Amniotic epithelial cell (primary cell): ENCODE data around the gene MYO18A.
"Not testable (repeated sequence)": the region's sequence is repeated elsewhere in the genome, so short reads cannot be mapped to it uniquely, and the experiment has no call there.

Experiments
- DNase-seq: peaks from one replicate; pipeline ENCODE4 v3.0.0-alpha.2; 2010; ENCODE audit warnings: low read depth

The MYO18A gene

DNA sequence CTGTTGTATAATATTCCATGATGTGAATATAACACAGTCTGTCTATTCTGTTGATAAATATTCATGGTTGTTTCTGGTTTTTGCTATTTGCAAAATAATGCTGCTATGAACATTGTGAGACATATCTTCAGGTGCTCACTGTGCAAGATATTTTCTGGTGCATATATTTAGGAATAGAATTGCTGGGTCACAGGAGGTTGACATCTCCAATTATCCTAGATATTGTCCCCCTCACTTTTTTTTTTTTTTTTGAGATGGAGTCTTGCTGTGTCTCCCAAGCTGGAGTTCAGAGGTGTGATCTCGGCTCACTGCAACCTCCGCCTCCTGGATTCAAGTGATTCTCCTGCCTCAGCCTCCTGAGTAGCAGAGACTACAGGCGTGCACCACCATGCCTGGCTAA lies 14.5 kb upstream of the MYO18A start:
- no peak for DNase-seq

DNA sequence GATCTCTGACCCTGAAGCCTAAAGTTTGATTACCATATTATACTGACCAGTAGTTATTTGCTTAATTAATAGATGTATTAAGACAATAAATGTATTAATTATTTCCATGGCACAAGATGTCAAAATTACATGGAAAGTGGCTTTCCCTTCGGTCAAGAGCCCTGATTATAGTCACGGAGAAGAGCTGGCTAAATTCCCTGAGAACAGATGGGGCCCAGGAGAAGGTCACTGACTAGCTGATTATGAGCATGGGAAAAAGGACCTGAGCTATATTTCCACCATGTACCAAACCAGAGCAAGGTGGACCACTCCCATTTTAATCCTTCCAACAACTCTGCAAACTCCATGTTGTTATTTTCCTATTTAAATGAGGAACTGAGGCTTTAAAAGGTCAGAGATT lies 12.9 kb upstream of the MYO18A start:
- no peak for DNase-seq

DNA sequence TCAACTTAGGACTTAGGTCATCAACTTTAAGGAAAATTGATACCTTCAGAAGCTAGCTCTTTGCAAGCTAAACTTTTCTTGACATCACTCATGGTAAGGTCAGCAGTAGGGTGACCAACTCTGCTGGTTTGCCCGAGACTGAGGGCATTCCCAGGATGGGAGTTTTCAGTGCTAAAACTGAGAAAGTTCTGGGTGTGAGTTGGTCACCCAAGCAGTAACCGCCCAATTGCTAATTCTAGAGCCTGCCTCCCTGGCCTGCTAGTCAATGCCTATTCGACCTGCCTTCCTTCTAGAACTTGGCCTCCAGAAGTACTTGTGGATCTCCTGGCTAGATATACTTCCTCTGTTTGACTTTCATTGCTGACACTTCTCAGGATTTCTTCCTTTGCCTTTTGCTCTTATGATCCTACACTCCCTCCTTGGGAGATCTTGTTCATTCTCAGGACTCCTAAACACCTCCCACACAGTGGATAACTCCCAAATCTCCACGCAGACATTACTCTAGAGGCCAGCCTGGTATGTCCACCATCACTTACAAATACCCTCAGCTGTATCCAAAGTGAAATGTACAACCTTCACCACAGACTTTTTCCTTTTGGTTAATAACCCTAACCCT lies 10.5 kb upstream of the MYO18A start:
- DNase-seq: no peak

DNA sequence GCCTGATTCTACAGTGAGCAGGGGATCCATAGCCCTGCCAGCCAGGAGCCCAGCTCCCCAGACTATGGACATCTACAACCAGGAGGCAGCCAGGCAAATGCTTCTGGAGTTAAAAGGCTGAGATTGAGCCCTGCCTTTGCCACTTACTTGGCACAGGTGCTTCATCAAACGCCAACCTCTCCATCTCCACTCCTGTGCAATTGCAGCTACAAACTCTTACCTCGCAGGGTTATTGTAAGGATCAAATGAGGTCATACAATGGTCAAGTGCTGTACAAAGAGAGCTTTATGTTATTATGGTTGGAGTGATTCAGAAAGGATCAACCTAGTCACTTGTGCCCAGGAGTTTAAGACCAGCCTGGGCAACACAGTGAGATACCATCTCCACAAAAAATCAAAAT lies 9.8 kb upstream of the MYO18A start:
- DNase-seq: no peak

DNA sequence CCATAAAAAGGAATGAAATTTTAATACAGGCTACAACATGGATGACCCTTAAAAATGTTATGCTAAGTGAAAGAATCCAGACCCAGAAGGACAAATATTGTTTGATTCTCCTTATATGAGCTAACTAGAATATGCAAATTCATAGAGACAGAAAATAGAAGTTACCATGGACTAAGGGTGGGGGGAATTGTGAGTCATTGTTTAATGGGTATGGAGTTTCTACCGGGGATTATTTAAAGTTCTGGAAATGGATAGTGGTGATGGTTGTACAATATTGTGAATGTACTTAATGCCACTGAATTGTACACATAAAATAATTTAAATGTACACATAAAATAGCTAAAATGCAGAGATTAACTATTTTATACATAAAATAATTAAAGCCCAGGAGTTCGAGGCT lies 9.2 kb upstream of the MYO18A start:
- no peak for DNase-seq

DNA sequence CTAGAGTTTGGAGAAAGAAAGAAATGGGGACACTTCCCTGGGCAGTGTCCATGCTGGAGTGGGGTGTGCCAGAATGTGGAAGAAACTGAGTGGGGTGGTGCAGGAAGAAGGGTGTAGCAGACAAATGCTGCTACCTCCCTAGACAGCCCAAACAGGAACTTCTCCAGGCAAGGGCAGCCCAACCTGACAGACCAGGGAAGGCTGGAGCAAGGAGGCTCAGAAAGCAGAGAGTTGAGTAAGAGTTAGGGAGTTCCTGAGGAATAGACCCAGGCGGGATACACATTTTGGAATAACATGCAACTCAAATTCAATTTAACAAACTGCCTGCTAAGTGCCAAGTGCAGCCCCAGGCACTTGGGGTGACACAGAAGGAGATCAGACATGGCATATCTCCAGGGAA lies 1.0 kb upstream of the MYO18A start:
- DNase-seq: no peak

DNA sequence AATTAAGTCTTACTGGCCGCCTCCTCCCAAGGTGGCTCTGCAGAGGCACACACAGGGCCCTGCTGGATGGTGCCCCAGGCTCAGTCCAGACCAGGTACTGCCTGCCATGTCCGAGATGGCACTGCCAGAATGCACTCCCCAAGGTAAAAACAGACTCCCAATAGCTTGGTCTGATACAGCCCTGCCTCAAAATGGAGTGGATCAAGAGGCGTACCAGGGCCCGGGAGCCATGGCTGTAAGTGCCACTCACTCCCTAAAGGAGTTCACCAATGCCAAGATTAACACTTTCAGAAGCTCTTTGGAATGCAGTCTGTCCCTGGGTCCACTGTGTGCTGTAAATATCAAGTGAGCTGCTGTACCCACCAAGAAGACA lies 576 bp upstream of the MYO18A start:
- no peak for DNase-seq

DNA sequence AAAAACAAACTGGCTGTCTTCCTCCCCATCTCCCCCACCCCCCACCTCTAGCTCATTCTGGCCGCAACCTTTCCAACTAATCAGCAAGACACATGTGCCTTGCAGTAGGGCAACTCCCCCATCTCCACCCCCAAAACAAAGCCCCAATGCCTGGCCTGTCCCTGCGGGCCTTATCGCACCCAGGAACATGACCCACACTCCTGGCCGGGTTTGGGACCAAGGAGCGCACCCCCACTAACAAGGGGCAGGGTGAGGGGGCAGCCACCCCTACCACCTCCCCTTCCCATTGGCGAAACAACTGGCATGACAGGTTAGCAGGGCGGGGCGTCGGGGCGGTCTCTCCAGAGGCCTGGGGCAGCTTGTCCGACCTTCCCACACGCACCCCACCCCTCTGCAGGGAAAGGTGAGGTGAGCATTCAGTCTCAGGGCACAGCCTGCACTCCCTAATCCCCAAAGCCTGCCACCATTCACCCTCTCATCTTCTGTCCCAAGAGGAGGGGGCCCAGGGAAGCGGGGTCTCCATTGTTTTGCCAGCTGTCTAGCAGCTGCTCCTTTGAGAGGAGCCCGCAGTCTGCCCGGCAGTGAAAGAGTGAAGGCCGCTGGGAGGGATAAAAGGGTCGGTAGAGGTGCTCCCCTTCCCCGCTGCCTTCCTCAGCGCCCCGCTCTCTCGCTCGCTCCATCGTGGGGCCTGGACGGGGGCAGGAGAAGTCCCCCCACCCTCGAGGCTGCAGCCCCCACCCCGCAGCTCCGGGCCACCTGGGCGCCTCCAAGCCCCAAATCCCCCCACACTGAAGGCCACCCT lies 765 bp downstream of the MYO18A start:
- DNase-seq: no peak

DNA sequence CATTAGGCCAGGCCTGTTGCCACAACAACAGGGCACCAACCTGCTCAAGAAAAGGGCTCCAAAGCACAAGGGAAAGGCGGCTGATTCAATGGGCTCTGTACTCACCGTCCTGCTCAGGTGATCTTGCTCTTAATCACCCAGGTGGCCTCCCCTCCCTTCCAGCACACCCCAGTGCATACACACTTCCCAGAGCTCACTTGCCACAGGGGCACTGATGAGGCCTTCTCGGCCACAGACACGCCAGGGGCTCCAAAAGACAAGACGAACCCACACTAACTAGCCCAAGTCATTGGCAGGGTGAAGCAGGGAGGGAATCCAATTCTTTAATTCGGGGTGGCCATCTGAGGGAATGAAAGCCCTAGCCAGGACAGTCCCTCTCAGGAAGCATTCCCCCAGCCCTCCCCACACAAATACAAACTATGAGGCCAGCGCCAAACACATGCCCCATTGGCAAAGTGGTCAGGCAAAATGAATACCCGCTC lies 1.4 kb downstream of the MYO18A start:
- no peak for DNase-seq

DNA sequence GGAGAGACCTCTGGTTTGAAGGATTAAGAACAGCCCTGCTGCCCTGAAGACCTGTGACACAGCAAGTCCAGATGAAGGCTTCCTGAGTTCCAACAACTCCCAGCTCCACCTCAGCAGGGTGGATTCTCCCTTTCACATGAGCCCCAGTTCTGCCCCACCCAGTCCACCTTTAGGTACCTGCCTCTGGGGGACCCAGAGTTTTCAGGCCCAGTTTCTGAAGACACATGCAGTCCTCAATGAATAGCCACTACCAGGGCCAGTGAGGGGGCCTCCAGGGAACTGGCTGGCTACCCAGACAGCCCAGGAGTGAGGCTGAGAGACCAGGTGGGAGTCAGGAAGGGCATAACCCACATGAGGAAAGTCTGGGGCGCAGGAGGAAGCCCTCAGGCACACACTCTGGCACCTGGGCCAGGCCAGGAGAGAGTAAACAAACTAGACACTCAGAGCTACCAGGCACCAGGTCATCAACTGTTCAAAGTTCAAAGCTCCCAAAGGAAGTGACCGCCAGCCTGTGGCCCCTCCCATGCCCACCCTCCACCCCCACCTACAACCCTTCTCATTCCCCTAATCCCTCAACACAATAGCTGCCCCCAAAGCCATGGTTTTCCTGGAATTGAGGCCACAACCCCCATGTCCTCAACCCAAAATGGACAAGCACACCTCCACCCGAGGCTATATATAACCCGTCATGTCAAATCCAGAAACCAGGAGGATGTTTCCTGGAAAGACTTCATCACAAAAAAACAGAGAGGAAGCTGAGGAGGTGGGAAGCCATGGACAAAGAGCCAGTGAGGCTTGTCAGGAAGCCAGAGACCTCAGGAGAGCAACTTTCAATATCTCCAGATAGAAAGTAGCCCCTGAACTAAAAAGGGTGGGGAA lies 2.1 kb downstream of the MYO18A start:
- no peak for DNase-seq

DNA sequence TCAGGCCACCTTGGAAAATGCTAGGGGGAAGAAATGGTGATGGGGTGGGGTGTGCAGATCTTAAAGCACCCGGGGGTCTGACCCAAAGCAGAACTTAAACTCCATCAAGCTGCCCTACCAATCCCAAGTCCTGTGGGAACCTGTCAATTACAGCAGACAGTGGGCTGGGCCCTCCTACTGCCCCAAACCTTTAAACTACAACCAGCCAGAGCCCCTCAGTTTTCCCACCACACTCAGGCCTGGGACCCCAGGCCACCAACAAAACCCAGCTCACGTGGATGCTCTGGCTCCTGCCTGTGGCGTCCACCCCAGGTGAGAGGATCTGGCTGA lies 2.7 kb downstream of the MYO18A start:
- DNase-seq: no peak

DNA sequence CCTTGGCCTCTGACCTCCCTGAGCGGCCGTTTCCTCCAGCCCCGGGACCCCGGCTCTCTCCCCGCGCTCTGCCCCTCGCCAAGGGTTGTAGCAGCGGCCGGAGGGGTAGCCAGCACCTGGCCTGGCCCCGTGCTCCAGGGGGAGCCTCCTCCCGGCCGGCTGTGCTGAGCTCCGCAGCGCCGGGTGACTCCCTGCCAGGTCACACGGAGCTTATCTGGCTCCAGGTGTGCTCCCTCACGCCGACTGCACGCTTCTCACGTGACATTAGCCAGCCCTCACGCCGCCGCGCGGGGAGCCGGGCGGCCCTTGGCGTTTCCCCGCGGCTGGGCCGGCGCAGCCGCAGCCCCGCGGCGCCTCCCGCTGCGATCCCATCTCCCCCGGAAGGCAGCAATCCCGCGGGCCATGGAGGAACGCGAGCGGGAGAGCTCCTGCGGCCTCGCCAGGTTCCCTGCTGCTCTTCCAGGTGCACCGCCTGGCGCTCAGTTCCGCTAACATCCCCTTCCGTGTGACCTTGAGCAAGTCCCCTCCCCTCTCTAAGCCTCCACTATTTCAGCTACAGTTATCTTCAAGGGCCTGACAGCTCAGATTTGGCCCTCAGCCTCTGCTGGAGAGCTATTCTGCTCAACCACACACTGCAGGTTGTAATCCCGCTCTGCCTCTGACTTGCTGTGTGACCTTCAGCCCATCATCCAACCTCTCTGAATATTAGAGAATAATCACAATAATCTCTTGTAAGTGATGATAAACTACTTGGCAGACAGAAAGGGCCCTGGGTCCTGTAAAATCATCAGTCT lies 3.4 kb downstream of the MYO18A start:
- DNase-seq: peak; percentile 63

DNA sequence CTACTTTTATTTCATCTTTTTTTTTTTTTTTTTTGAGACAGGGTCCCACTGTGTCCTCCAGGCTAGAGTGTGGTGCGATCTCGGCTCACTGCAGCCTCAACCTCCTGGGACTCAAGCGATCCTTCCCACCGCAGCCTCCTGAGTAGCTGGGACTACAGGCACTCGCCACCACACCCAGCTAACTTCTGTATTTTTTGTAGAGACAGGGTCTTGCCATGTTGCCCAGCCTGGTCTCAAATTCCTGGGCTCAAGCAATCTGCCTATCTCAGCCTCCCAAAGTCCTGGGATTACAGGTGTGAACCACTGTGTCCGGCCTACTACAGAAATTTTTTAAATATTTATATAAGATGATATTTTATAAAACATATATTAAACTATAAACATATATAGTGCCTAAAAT lies 4.8 kb downstream of the MYO18A start:
- no peak for DNase-seq

DNA sequence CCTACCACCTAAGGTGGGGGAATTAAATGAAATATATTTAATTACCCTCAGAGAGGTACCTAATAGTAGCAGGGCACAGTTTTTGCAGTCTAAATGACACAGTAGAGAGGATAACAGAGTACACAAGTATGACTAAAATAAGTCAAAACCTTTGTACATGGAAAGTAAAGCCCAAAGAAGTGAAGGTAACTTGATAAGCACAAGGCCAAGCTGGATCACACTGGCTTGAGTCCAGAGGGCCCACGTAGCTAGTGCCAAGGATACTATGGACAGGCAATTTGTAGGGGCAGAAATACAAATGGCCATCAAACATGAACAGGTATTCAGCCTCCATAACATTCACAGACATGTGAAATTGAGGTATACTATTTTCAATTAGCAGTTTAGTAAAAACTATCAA lies 7.6 kb downstream of the MYO18A start:
- no peak for DNase-seq

DNA sequence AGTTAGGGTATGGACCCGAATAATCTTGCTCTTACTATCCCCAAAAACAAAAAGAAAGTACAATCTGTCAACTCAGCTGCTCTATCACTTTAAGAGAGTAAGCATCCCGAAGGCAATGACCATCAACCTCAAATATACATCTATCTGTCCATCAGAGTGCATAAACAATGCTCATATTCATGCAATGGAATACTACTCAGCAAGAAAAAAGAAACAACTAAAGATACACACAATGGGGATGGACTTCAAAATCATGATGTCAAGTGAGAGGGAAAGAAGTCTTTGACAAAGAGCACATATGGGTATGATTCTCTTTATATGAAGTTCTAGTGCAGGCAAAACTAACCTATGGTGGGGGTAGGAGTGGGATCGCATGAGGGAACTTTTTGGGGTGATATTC lies 9.5 kb downstream of the MYO18A start:
- no peak for DNase-seq

DNA sequence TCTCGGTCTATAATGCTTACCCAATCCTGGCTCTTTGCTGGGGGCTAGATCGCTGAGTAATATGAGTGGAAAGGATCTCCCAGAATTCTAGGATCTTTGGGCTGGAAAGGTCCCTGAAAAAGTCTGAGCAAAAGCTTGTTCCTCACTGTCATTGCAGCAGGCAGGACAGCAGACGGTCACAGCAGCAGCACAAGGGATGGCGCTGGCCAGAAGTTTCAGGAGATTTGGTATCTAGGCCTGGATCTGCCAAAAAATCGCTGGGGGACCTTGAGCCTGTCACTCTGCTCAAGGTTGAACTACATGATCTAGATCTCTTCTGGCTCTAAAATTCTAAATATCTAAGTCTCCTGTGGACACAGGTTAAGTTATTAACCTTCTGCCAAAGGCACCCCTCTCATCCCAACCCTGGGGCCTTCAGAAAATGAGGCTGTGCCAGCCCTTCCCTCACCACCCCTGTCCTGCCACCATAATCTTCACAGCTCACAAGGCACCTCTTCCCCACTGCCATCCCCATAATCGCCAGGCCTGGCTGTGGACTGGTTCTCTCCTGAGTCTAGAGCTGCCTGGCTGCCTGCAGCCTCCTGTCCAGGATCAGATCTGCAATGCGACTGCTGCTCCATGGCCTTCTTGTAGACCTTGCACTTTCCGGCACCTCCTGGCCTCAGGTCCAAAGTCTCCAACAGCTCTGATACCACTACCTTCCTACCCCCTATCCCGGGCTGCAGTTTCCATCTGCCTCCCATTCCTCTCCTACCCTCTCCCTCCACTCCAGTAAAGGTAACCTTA lies 10.2 kb downstream of the MYO18A start:
- no peak for DNase-seq

DNA sequence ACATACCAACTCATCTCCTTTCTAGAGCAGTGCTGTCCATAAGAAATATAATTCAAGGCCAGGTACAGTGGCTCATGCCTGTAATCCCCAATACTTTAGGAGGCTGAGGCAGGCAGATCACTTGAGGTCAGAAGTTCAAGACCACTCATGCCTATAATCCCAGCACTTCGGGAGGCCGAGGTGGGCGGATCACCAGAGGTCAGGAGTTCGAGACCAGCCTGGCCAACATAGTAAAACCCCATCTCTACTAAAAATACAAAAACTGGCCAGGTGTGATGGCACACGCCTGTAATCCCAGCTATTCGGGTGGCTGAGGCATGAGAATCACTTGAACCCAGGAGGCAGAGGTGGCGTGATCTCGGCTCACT lies 11.5 kb downstream of the MYO18A start:
- not testable (repeated sequence) for DNase-seq

DNA sequence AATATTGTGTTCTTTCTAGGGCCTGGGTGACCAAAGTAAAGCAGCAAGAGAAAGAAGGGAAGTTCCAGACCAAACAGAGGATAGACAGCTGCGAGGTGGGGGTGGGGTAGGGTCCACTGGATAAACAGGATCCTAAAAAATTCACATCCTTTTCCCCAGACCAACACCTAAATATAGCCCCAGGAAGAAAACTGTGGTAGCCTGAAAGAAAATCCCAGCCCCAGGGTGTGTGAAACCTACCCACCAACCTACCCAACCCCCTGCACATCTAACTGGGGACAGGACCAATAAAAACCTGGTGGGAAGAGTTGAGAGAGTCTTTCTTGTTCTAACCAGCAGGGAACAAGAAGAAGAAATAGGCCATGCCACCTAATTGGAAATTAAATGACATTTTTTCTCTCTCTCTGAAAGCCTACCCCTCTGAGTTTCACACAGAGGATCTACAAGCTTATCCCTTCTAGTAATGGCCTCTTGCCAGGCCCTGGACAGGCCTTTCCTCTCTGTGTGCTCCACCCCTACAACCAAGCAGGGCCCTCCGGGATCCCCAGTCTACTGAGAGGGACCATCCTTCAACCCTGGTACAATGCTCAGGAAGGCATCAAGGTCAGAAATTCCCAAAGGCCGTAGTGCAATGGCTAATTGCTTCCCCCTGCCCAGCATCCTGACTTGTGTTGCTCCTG lies 12.0 kb downstream of the MYO18A start:
- DNase-seq: no peak

DNA sequence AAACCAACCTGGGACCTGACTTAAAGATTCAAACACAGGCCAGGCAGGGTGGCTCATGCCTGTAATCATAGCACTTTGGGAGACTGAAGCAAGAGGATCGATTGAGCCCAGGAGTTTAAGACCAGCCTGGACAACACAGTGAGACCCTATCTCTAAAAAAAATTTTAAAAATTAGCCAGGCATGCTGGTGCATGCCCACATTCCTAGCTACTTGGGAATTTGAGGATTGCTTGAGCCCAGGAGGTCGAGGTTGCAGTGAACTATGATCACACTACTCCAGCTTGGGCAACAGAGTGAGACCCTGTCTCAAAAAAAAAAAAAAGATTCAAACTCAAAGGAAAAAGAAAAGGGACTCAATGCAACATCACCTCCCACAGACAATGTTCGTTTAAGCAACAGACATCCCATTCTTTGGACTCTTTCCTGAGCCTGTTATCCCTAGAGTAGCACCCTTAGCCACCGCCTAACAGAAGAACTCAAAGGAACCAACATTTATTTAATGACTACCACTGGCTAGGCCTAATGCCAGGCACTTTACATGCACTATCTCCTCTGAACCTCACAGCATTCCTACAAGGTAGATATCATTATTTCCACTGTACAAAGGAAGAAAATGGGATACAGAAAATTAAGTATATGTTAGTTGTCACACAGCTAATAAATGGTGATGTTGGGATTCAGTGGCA lies 12.7 kb downstream of the MYO18A start:
- no peak for DNase-seq

DNA sequence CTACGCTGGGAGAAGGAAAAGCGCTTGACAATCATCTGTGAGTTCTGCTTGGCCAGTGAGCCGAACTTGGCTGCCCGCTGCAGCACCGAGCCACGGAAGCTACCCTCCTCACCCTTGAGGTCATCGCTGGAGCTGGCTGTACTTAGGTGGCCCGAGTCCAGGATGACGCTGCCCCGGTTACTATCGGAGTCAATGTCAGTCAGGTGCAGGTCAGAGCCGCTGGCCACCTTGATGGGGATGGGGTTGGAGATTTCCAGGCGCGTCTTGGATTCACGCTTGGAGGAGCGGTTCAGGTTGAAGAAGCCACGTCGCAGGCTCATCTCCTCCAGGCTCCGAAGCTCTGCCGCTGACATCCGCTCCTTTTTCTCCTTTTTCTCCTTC lies 13.7 kb downstream of the MYO18A start:
- DNase-seq: no peak
